Right renal cortex interstitium (tissue), 3 donors: ENCODE data around the gene ISL1. TPM values are rescaled to one million over a fixed set of nuclear protein-coding genes. Genes with fewer than 3 reads are reported as not detected.

Source experiments
- DNase-seq, 3 donors: peaks; one replicate each; pipeline ENCODE4 v3.0.0-alpha.2; 2013; ENCODE audit warnings: low read depth in 3 of 3, low spot score in 2 of 3
- polyA plus RNA-seq, 3 donors: library from polyadenylated mRNA; unstranded; fragments of 120-200 nt; gene quantifications; one replicate each; pipeline ENCODE4 v1.2.1, GENCODE V29; 2013; ENCODE audit not compliant: insufficient read length in 3 of 3

The ISL1 gene
- polyA plus RNA-seq, 3 donors, result not detected

GRCh38 chr5:51386916-51387883 lies 4.0 kb downstream of the ISL1 start:
- no peak for DNase-seq

- DNase-seq, result no peak
Measured at GRCh38 chr5:51387884-51388275, 4.6 kb downstream of the ISL1 start.

GRCh38 chr5:51388488-51389287 lies 5.4 kb downstream of the ISL1 start:
- DNase-seq, result no peak

GRCh38 chr5:51389288-51389576 lies 6.0 kb downstream of the ISL1 start:
- DNase-seq, result no peak

- DNase-seq, result no peak
Measured at GRCh38 chr5:51389577-51390463, 6.6 kb downstream of the ISL1 start.

GRCh38 chr5:51391175-51391574 lies 7.9 kb downstream of the ISL1 start:
- no peak for DNase-seq

GRCh38 chr5:51392689-51393199 lies 9.5 kb downstream of the ISL1 start:
- DNase-seq, result no peak

- DNase-seq, result no peak
Measured at GRCh38 chr5:51394609-51395008, 11.4 kb downstream of the ISL1 start.

GRCh38 chr5:51395245-51395644 lies 12.0 kb downstream of the ISL1 start:
- no peak for DNase-seq

GRCh38 chr5:51395666-51396356 lies 12.6 kb downstream of the ISL1 start:
- DNase-seq, result no peak

GRCh38 chr5:51396797-51397196 lies 13.5 kb downstream of the ISL1 start:
- no peak for DNase-seq

- DNase-seq, result no peak
Measured at GRCh38 chr5:51397996-51398395, 14.7 kb downstream of the ISL1 start.

- no peak for DNase-seq
Measured at GRCh38 chr5:51398875-51399642, 15.8 kb downstream of the ISL1 start.

GRCh38 chr5:51399643-51400006 lies 16.4 kb downstream of the ISL1 start:
- no peak for DNase-seq

- no peak for DNase-seq
Measured at GRCh38 chr5:51404255-51404654, 21.0 kb downstream of the ISL1 start.

- no peak for DNase-seq
Measured at GRCh38 chr5:51411921-51412325, 28.7 kb downstream of the ISL1 start.

GRCh38 chr5:51414516-51414915 lies 31.3 kb downstream of the ISL1 start:
- DNase-seq, result no peak

GRCh38 chr5:51416149-51416548 lies 32.9 kb downstream of the ISL1 start:
- DNase-seq, result no peak

- DNase-seq, result no peak
Measured at GRCh38 chr5:51433052-51433710, 49.9 kb downstream of the ISL1 start.
